AG10803 (cell line): ENCODE measurements around the gene LSP1.
"Not testable (repeated sequence)": the region's sequence is repeated elsewhere in the genome, so short reads cannot be mapped to it uniquely, and the experiment has no call there.

Source experiments
- DNase-seq: peaks from one replicate; pipeline ENCODE4 v3.0.0; 2010; ENCODE audit warnings: low read depth
- H3K4me3 ChIP-seq: 2 replicates; pipeline ENCODE4 v1.5.1; 2011; ENCODE audit warnings: mild to moderate bottlenecking, low read length, control low read depth
- CTCF ChIP-seq: conservative IDR thresholded peaks from 2 replicates; pipeline ENCODE4 v1.5.1; 2011; ENCODE audit warnings: mild to moderate bottlenecking, low read length, control low read depth, inconsistent platforms

The LSP1 gene

GRCh38 chr11:1936781-1937615, 84.1 kb downstream of the LSP1 start:
- DNase-seq, result no peak
- H3K4me3 ChIP-seq, result no peak overlapping the region
- no peak for TF ChIP-seq CTCF

- DNase-seq, result no peak
- no peak overlapping the region for H3K4me3 ChIP-seq
- TF ChIP-seq CTCF, result no peak
Measured at GRCh38 chr11:1937616-1938342, 84.9 kb downstream of the LSP1 start.

- no peak for TF ChIP-seq CTCF
- no peak overlapping the region for H3K4me3 ChIP-seq
- DNase-seq, result no peak
Measured at GRCh38 chr11:1938343-1939005, 85.6 kb downstream of the LSP1 start.

- no peak for TF ChIP-seq CTCF
- no peak overlapping the region for H3K4me3 ChIP-seq
- no peak for DNase-seq
Measured at GRCh38 chr11:1939006-1939625, 86.2 kb downstream of the LSP1 start.

- not testable (repeated sequence) for H3K4me3 ChIP-seq, DNase-seq
Measured at GRCh38 chr11:1939788-1940187, 86.9 kb downstream of the LSP1 start.
